Measurements from ENCODE around the gene CNIH3. TPM values are rescaled to one million over a fixed set of nuclear protein-coding genes. Genes with fewer than 3 reads are reported as not detected.

Gene CNIH3
- total RNA-seq, 1 experiment from 2014 or later, result 3.7 TPM

DNA sequence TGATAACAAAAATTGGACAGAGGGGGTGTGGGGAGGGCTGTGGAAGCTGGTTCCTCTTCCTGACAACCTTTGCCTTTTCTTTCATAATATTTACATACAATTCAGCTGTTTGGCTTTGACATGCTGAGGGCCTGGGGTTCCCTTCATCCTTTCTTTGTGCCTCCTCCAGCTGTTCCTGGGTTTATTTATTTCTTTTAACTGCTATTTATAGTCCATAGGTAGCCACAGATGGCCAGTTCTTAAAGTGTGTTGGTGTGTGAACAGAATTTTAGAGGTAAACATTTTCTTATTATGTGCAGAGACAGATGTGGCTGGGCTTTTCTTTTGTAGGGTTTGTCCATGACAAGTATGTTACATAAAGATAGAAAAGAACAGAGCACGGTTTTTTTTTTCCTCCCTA is 34.1 kb upstream of the CNIH3 start:
- Histone ChIP-seq H3K4me1 (ENCODE audit: control insufficient read depth, insufficient read depth, low read length) (no peaks in the 10 kb centered on the region), H3K36me3 (ENCODE audit: control insufficient read depth, insufficient read depth, low read length) (no peaks in the 10 kb centered on the region), H3K4me3 (ENCODE audit: low read depth in 2 of 2, low read length in 2 of 2) (no peak overlapping the region), H3K27ac (ENCODE audit: low read length) (no peak overlapping the region), H3K27me3 (ENCODE audit: control insufficient read depth, insufficient read depth, low read length) (no peaks in the 10 kb centered on the region), H3K9me3 (ENCODE audit: control insufficient read depth, insufficient read depth, low read depth, low read length) (no peaks in the 10 kb centered on the region)
- no peak for TF ChIP-seq SIN3A (IDR thresholded peaks at IDR 0.05; ENCODE audit: borderline replicate concordance, insufficient read depth, low read depth, low read length)
- TF ChIP-seq, protein P1, sequence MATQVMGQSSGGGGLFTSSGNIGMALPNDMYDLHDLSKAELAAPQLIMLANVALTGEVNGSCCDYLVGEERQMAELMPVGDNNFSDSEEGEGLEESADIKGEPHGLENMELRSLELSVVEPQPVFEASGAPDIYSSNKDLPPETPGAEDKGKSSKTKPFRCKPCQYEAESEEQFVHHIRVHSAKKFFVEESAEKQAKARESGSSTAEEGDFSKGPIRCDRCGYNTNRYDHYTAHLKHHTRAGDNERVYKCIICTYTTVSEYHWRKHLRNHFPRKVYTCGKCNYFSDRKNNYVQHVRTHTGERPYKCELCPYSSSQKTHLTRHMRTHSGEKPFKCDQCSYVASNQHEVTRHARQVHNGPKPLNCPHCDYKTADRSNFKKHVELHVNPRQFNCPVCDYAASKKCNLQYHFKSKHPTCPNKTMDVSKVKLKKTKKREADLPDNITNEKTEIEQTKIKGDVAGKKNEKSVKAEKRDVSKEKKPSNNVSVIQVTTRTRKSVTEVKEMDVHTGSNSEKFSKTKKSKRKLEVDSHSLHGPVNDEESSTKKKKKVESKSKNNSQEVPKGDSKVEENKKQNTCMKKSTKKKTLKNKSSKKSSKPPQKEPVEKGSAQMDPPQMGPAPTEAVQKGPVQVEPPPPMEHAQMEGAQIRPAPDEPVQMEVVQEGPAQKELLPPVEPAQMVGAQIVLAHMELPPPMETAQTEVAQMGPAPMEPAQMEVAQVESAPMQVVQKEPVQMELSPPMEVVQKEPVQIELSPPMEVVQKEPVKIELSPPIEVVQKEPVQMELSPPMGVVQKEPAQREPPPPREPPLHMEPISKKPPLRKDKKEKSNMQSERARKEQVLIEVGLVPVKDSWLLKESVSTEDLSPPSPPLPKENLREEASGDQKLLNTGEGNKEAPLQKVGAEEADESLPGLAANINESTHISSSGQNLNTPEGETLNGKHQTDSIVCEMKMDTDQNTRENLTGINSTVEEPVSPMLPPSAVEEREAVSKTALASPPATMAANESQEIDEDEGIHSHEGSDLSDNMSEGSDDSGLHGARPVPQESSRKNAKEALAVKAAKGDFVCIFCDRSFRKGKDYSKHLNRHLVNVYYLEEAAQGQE (IDR thresholded peaks at IDR 0.05; ENCODE audit: insufficient read depth in 1 of 2, low read depth in 2 of 2, low read length in 1 of 2), result no peak
- TF ChIP-seq TCF7L2 (IDR thresholded peaks at IDR 0.05; ENCODE audit: low read depth, low read length), result no peak
- TF ChIP-seq, protein P2, sequence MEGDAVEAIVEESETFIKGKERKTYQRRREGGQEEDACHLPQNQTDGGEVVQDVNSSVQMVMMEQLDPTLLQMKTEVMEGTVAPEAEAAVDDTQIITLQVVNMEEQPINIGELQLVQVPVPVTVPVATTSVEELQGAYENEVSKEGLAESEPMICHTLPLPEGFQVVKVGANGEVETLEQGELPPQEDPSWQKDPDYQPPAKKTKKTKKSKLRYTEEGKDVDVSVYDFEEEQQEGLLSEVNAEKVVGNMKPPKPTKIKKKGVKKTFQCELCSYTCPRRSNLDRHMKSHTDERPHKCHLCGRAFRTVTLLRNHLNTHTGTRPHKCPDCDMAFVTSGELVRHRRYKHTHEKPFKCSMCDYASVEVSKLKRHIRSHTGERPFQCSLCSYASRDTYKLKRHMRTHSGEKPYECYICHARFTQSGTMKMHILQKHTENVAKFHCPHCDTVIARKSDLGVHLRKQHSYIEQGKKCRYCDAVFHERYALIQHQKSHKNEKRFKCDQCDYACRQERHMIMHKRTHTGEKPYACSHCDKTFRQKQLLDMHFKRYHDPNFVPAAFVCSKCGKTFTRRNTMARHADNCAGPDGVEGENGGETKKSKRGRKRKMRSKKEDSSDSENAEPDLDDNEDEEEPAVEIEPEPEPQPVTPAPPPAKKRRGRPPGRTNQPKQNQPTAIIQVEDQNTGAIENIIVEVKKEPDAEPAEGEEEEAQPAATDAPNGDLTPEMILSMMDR (IDR thresholded peaks at IDR 0.05), result no peak
- TF ChIP-seq POLR2AphosphoS5 (IDR thresholded peaks at IDR 0.05; ENCODE audit: low read depth, low read length), result no peak
- no TSS peak for BruUV-seq (replicated peaks)
- CTCF ChIA-PET, result no interaction called here
- ATAC-seq (no peak), DNase-seq (ENCODE audit: low read depth, low spot score) (no peak)
- in situ Hi-C loops (cut with HindIII; ENCODE audit: low pct_unique_long_range_greater_than_20kb, low sequenced_read_pairs), result no loop called here
- intact Hi-C loops (cut with micrococcal nuclease; ENCODE audit: unreplicated experiment), result no loop called here
- POLR2A ChIA-PET, result no interaction called here

DNA sequence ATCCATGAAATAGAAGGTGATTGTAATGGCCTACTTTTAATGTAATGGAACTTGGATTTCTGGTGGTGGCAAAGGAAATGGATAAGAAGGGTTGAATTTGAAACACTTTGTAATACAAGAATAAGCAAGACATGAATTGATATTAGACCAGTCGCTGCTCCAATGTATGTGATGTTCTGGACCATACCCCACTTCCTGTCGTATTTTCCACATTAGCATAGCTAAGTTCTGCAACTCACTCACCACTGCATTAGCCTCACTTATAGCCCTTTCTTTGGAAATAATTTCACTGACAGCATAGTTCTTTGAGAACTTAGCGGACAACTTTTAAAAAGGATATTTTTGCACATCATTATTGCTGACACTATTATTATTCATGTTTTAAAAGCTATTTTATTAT is 32.3 kb upstream of the CNIH3 start:
- no peaks in the 10 kb centered on the region for H3K36me3 ChIP-seq (ENCODE audit: control insufficient read depth, insufficient read depth, low read length)
- no peak for DNase-seq (ENCODE audit: low read depth, low spot score)
- POLR2A ChIA-PET, result no interaction called here
- H3K27ac ChIP-seq (ENCODE audit: low read length), result no peak overlapping the region
- intact Hi-C loops (cut with micrococcal nuclease; ENCODE audit: unreplicated experiment) (no loop called here), in situ Hi-C loops (cut with HindIII; ENCODE audit: low pct_unique_long_range_greater_than_20kb, low sequenced_read_pairs) (no loop called here)
- no peak for ATAC-seq
- H3K4me3 ChIP-seq (ENCODE audit: low read depth in 2 of 2, low read length in 2 of 2), result no peak overlapping the region
- no TSS peak for BruUV-seq (replicated peaks)
- no peaks in the 10 kb centered on the region for H3K9me3 ChIP-seq (ENCODE audit: control insufficient read depth, insufficient read depth, low read depth, low read length)
- no peaks in the 10 kb centered on the region for H3K4me1 ChIP-seq (ENCODE audit: control insufficient read depth, insufficient read depth, low read length)
- TF ChIP-seq, protein P1 (IDR thresholded peaks at IDR 0.05; ENCODE audit: insufficient read depth in 1 of 2, low read depth in 2 of 2, low read length in 1 of 2), result no peak
- TF ChIP-seq, protein P2 (IDR thresholded peaks at IDR 0.05), result no peak
- TF ChIP-seq POLR2AphosphoS5 (IDR thresholded peaks at IDR 0.05; ENCODE audit: low read depth, low read length), result no peak
- no peak for TF ChIP-seq SIN3A (IDR thresholded peaks at IDR 0.05; ENCODE audit: borderline replicate concordance, insufficient read depth, low read depth, low read length)
- H3K27me3 ChIP-seq (ENCODE audit: control insufficient read depth, insufficient read depth, low read length), result no peaks in the 10 kb centered on the region
- CTCF ChIA-PET, result no interaction called here
